ENCODE measurements around the gene NHS. TPM values are rescaled to one million over a fixed set of nuclear protein-coding genes. Genes with fewer than 3 reads are reported as not detected.

NHS gene
- total RNA-seq, result 10 to 100 TPM in 1 of 3 donors, 1 to 10 TPM in 2; 8.5 to 11.2 (median 8.8) TPM

DNA sequence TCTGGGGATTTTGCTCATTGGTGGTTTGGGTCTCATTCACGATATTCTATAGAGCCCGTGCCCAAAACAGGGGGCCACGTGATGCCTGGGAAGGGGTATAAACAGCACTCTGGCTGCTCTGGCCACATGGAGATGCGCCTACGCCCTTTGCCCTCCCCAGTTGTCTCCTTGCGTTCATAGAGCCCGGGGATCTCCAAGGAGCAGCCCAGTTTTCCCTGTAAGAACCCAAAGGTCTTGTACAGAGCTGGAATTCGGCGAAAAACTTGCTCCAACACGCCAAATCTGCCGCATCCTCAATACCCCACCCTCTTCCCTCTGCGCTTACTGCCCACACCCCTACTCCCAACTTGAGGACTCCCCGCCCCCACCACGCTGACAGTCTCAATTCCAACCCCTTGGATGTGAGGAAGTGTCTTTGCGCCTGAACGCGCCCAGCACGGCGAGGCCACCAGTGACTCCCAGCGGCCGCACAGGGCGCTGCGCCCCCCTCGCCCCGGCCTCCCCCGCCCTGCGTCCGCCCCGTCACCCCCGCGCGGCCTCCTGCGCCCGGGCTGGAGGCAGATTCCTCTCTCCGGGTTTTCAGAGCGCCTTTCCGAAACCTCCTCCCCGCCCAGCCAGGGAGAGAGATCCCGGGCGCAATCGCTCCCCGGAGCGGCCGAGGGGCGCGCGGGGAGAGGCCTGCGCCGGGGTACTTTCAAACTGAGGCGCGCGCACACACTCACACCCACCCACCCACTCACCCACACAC lies at the start of gene NHS:
TSS of gene NHS (plus strand) at position 582 of the 748 bp plus-strand sequence. CDS start 558 bp downstream, outside the sequence.
- TF ChIP-seq, protein P1, sequence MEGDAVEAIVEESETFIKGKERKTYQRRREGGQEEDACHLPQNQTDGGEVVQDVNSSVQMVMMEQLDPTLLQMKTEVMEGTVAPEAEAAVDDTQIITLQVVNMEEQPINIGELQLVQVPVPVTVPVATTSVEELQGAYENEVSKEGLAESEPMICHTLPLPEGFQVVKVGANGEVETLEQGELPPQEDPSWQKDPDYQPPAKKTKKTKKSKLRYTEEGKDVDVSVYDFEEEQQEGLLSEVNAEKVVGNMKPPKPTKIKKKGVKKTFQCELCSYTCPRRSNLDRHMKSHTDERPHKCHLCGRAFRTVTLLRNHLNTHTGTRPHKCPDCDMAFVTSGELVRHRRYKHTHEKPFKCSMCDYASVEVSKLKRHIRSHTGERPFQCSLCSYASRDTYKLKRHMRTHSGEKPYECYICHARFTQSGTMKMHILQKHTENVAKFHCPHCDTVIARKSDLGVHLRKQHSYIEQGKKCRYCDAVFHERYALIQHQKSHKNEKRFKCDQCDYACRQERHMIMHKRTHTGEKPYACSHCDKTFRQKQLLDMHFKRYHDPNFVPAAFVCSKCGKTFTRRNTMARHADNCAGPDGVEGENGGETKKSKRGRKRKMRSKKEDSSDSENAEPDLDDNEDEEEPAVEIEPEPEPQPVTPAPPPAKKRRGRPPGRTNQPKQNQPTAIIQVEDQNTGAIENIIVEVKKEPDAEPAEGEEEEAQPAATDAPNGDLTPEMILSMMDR (IDR thresholded peaks at IDR 0.05), result peak in 1 of 3 donors; percentile 21
- TF ChIP-seq POLR2A (IDR thresholded peaks at IDR 0.05), result no peak
- Histone ChIP-seq H3K27me3 (peaks cover 0 to 33% of the 10 kb centered on the region in 2 donors), H3K4me3 (peak within 1 kb of the TSS; percentile 57 to 75 (median 62)), H3K27ac (peak within 1 kb of the TSS; percentile 59 to 79), H3K4me1 (no peaks in the 10 kb centered on the region), H3K9me3 (no peaks in the 10 kb centered on the region), H3K36me3 (no peaks in the 10 kb centered on the region)
- intact Hi-C loops (cut with DNase I; ENCODE audit: low total_unique reads), result no loop called here
- DNase-seq (ENCODE audit: low spot score in 2 of 2), result peak; percentile 52 to 58

DNA sequence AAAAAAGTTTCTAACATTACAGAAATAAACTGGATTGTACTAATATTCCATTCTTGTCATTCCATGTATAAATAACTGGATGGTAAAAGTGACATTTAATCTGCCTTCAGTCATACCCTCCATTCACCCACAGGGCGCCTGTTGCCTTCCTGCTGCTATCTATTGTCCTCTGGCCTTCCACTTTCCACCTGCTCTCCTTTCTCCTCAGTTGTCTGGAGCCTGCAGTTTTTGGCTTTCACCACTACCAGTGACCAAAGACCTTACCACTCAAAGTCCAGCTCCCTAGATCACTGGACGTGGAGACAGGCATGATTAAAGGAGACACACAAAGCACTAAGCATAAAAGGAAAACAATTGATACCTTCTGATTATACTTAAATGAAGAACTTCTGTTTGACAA lies 46.2 kb upstream of the NHS start:
- TF ChIP-seq, protein P1 (IDR thresholded peaks at IDR 0.05), result no peak
- no peak for TF ChIP-seq POLR2A (IDR thresholded peaks at IDR 0.05)
- no peak for TF ChIP-seq POLR2AphosphoS5 (IDR thresholded peaks at IDR 0.05)
- H3K9me3 ChIP-seq, result no peaks in the 10 kb centered on the region
- peaks cover 0 to 14% of the 10 kb centered on the region in 2 donors for H3K27me3 ChIP-seq
- no peak overlapping the region for H3K27ac ChIP-seq
- H3K36me3 ChIP-seq, result no peaks in the 10 kb centered on the region
- no peak overlapping the region for H3K4me3 ChIP-seq
- DNase-seq (ENCODE audit: low spot score in 2 of 2), result no peak
- no peaks in the 10 kb centered on the region for H3K4me1 ChIP-seq
- intact Hi-C loops (cut with DNase I; ENCODE audit: low total_unique reads), result no loop called here

DNA sequence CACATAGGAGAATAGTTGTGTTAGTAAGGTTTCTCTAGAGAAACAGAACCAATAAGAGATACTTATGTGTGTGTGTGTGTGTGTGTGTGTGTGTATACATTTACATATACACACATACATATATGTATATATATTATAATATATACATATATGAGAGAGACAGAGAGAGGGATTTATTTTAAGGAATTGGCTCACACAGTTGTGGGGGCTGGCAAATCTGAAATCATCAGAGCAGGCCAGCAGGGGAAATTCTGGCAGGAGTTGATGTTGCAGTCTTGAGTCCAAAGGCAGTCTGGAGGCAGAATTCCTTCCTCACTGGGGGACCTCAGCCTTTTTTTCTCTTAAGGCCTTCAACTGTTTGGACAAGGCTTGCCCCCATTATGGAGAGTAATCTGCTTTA lies 38.6 kb upstream of the NHS start:
- no peaks in the 10 kb centered on the region for H3K36me3 ChIP-seq
- intact Hi-C loops (cut with DNase I; ENCODE audit: low total_unique reads), result loop anchor here (10.0 kb wide), 1 partner anchor 792 kb away; no protein-coding TSS in a partner anchor
- H3K4me1 ChIP-seq, result no peaks in the 10 kb centered on the region
- no peak overlapping the region for H3K27ac ChIP-seq
- peaks cover 0 to 10% of the 10 kb centered on the region in 2 donors for H3K27me3 ChIP-seq
- no peak for TF ChIP-seq POLR2A (IDR thresholded peaks at IDR 0.05)
- no peak for TF ChIP-seq POLR2AphosphoS5 (IDR thresholded peaks at IDR 0.05)
- TF ChIP-seq, protein P1 (IDR thresholded peaks at IDR 0.05), result no peak
- DNase-seq (ENCODE audit: low spot score in 2 of 2), result no peak
- H3K4me3 ChIP-seq, result no peak overlapping the region
- H3K9me3 ChIP-seq, result no peaks in the 10 kb centered on the region

DNA sequence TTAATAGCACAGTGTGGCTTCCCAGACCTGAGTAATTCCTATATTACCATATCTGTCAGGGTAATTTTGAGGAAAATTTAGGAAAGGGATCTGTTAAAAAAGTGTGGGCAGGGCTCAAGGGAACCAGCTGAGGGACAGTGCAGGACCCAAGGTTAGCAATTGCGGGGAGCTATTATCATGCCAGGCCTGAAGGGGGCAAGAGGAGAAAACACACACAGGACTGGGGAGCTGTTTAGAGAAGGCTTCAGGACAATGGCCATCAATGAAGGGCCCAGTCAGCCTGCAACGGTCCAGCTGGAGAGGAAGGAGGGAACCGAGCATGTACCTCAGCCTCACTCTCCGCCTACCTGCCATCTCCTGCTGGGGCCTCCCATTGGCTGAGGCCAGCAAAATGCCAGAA lies 19.0 kb upstream of the NHS start:
- no peak overlapping the region for H3K4me3 ChIP-seq
- intact Hi-C loops (cut with DNase I; ENCODE audit: low total_unique reads), result no loop called here
- no peaks in the 10 kb centered on the region for H3K9me3 ChIP-seq
- H3K27ac ChIP-seq, result peak overlapping the region; percentile 49 to 58
- H3K36me3 ChIP-seq, result no peaks in the 10 kb centered on the region
- no peak for DNase-seq (ENCODE audit: low spot score in 2 of 2)
- no peak for TF ChIP-seq POLR2A (IDR thresholded peaks at IDR 0.05)
- no peaks in the 10 kb centered on the region for H3K4me1 ChIP-seq
- H3K27me3 ChIP-seq, result peaks cover 0 to 10% of the 10 kb centered on the region in 2 donors

DNA sequence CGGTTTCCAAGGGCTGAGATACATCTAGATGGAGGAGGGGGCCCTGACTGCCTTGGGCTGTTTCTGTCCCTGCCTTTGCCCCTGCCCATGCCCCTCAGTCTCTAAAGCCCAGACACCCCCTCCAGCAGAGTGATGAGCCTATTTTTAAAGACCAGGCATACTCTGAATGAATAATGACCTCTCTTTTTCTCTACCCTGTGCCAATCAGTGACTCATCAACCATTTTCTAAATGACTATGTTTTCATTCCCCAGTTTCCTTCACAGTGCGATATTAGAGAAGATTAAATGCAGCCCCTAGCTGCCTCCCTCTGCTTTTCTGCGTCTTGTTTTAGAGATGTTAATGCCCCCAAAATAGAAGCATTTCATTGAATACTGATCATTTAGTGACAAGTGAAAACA lies 15.5 kb upstream of the NHS start:
- no peak for DNase-seq (ENCODE audit: low spot score in 2 of 2)
- H3K4me3 ChIP-seq, result no peak overlapping the region
- peaks cover 0 to 10% of the 10 kb centered on the region in 2 donors for H3K27me3 ChIP-seq
- H3K27ac ChIP-seq, result peak overlapping the region; percentile 14 to 50
- no peaks in the 10 kb centered on the region for H3K4me1 ChIP-seq
- TF ChIP-seq POLR2AphosphoS5 (IDR thresholded peaks at IDR 0.05) (no peak), POLR2A (IDR thresholded peaks at IDR 0.05) (no peak)
- TF ChIP-seq, protein P1 (IDR thresholded peaks at IDR 0.05), result no peak
- H3K9me3 ChIP-seq, result no peaks in the 10 kb centered on the region
- intact Hi-C loops (cut with DNase I; ENCODE audit: low total_unique reads), result no loop called here
- no peaks in the 10 kb centered on the region for H3K36me3 ChIP-seq
